Brain microvascular endothelial cell (primary cell): ENCODE measurements around the gene ITPRIP.

Experiments
- DNase-seq: peaks from one replicate; pipeline ENCODE4 v3.0.0-alpha.2; 2020
- H3K27ac ChIP-seq: fragments of 250-450 bp; sonication (Bioruptor Pico); 2 replicates; pipeline ENCODE4 v1.5.1; 2020; ENCODE audit warnings: mild to moderate bottlenecking, moderate library complexity
- H3K27me3 ChIP-seq: fragments of 250-450 bp; sonication (Bioruptor Pico); replicated peaks from 2 replicates; pipeline ENCODE4 v1.5.1; 2020; ENCODE audit warnings: mild to moderate bottlenecking
- H3K36me3 ChIP-seq: fragments of 250-450 bp; sonication (Bioruptor Pico); replicated peaks from 2 replicates; pipeline ENCODE4 v1.5.1; 2020; ENCODE audit warnings: mild to moderate bottlenecking
- H3K4me3 ChIP-seq: 2 replicates; pipeline ENCODE4 v1.5.1; 2011; ENCODE audit warnings: low read depth, mild to moderate bottlenecking, control low read depth, low read length, moderate library complexity
- CTCF ChIP-seq: IDR thresholded peaks from 2 replicates; pipeline ENCODE4 v1.5.1; 2011; ENCODE audit warnings: low read depth, mild to moderate bottlenecking, moderate library complexity, low read length, control low read depth, inconsistent platforms; ENCODE audit errors: missing control alignments
- in situ Hi-C: cut with HindIII; loops from 2 replicates; pipeline ENCODE4 v1.10.0; 2017; ENCODE audit warnings: low sequenced_read_pairs, low pct_ligation_motif_present

The ITPRIP gene

DNA sequence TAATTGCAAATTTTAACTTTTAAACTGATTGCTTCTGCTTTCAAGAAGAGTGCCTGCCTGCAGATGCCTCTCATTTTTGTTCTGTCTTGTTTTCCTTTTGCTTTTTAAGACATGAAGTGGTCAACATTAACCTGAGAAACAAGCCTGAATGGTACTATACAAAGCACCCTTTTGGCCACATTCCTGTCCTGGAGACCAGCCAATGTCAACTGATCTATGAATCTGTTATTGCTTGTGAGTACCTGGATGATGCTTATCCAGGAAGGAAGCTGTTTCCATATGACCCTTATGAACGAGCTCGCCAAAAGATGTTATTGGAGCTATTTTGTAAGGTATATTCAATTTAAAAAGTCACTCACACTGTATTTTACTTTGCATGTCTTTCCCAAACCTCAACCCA is 60.5 kb downstream of the ITPRIP start:
- no peak overlapping the region for H3K27ac ChIP-seq
- in situ Hi-C loops, result no loop called here
- TF ChIP-seq CTCF, result no peak
- no peaks in the 10 kb centered on the region for H3K36me3 ChIP-seq
- H3K4me3 ChIP-seq, result no peak overlapping the region
- no peaks in the 10 kb centered on the region for H3K27me3 ChIP-seq
- no peak for DNase-seq

DNA sequence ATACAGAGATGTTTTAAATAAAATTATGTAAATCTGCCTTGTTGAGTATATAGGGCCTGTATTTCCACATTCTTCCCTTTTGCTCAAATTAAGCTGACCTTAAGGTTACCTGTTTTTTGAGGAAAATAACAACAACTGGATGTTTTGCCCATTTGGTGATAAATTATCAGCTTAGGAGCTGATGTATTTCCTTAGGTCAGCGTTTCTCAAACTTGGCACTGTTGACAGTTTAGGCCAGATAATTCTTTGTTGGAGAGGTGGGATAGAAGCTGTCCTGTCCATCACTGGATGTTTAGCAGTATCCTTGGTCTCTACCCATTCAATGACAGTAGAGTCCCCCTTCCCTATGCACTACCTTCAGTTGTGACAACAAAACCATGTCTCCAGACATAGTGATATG is 62.1 kb downstream of the ITPRIP start:
- H3K27me3 ChIP-seq, result no peaks in the 10 kb centered on the region
- in situ Hi-C loops, result no loop called here
- no peak for TF ChIP-seq CTCF
- no peaks in the 10 kb centered on the region for H3K36me3 ChIP-seq
- H3K27ac ChIP-seq, result no peak overlapping the region
- no peak overlapping the region for H3K4me3 ChIP-seq
- no peak for DNase-seq

- no peak overlapping the region for H3K27ac ChIP-seq
- peak overlapping the region; percentile 55 for H3K4me3 ChIP-seq
- no peak for DNase-seq
Measured at GRCh38 chr10:104274762-104275721, 63.2 kb downstream of the ITPRIP start.

DNA sequence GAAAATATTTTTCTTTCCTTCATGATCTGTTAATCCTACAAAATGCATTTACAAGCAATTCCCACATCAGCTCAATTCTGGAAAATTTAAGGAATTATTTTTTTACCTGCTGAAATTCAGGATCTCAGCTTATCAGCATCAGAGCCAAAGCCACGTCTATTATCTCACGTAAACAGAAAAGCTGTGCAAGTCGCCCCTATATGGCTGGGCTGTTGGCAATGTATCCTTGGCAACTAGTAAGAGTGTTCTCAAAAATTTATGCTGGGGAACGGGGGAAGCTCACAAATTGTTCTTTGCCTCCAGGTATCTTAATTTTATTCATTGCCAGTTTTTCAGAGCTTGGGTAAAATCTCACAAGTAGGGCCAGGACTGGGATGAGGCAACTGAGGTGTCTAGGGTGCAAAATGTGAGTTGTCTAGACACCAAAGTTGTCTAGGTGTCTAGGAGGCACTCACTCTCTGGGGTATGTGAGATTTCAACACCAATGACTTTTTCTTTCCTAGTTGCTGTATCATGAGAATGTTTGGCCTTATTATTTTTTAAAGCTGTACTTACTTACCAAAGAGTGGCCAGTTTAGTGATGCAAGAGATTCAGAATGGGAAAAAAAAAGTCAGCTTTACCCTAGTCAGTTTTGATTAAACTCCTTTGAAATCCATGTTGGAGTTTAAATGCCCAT is 64.2 kb downstream of the ITPRIP start:
- Histone ChIP-seq H3K36me3 (no peaks in the 10 kb centered on the region), H3K27me3 (no peaks in the 10 kb centered on the region), H3K4me3 (no peak overlapping the region), H3K27ac (no peak overlapping the region)
- in situ Hi-C loops, result no loop called here
- no peak for TF ChIP-seq CTCF
- no peak for DNase-seq

More at GRCh38 chr10:104274762-104275721, 63.2 kb downstream of the ITPRIP start:
- in situ Hi-C loops, result no loop called here
- Histone ChIP-seq H3K27me3 (no peaks in the 10 kb centered on the region), H3K36me3 (no peaks in the 10 kb centered on the region)
- peak; percentile 97 for TF ChIP-seq CTCF

DNA sequence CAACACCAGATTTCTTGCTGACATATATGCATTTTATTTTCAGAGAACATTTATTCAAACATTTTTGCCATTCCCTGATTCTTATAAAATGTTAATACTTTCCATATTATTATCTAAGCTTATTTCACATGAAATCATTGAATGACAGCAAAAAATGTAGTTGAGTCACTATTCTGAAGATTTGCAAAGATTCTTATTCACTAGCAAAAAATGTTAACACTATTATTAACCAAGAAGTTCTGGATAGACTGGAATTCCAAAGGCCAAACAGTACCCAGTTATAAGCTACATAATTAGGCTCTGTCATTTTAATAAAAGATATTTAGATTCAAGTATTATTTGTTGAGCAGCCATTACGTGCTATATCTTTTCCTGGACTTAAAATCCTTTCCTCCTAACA is 65.0 kb downstream of the ITPRIP start:
- no peak for TF ChIP-seq CTCF
- H3K27ac ChIP-seq, result peak overlapping the region; percentile 14
- no peak overlapping the region for H3K4me3 ChIP-seq
- peaks cover 4% of the 10 kb centered on the region for H3K36me3 ChIP-seq
- in situ Hi-C loops, result no loop called here
- no peaks in the 10 kb centered on the region for H3K27me3 ChIP-seq
- no peak for DNase-seq
